Activated T-cell treated with anti-CD3 and anti-CD28 coated beads, Interleukin-2, amount 50 U/mL, for 1 hour (primary cell): ENCODE measurements around the gene POR.
"Not testable (repeated sequence)": the region's sequence is repeated elsewhere in the genome, so short reads cannot be mapped to it uniquely, and the experiment has no call there.

Experiments used
- DNase-seq: peaks from one replicate; pipeline ENCODE4 v3.0.0-alpha.2; 2020

POR gene

DNA sequence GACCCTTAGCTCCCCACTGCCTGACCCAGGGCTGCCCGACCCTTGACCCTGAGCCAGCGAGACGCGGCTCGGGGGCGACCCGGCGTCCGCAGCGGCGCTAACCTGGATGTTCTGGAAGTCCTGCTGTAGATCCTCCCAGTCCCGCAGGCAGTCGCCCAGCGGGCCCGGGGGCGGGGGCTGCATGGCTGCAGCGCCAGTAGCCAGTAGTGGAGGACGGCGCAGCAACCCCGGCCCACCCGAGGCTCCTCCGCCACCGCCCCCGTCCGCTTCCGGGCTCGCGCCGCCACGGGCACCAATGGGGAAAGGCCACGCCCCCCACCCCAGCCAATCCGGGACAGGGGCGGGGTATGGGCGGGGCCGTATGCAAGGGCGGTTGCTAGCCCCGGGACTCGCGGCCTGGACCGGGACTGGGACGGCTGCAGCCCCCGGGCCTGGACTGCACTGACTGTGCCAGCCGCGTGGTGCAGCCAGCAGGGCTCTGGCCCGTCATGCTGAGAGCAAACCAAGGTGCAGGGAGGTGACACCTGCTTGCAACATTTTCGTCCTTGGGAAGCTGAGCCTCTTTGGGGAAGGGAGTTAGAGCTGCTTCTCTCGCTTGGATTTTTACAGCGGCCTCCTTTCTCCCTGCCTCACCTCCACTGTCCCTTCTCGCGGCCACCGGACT is 79.6 kb downstream of the POR start, which contains the start of gene TMEM120A:
Gene TMEM120A (minus strand): TSS at position 208 of the 664 bp plus-strand sequence. CDS start 25 bp downstream, at position 183.
- DNase-seq: peak; percentile 93

DNA sequence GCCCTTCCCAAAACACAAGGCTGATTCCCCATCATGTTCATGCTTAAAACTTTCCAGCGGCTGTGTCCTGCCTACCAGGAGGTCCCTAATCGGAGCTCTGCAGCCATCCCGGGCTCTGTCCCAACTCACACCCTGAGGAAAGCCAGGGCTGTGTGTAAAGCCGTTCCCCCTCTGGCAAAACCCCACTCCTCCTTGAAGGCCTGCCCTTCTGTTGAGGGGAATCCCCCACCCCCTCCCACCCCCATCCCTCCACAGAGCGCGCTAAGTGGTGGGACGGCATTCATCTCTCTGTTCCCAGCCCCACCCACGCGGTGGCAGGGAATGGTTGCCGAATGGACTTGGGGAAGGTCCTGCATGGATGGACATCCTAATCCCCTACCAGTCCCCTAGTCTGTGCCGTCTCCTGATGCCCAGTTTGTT is 80.1 kb downstream of the POR start:
- DNase-seq: no peak

DNA sequence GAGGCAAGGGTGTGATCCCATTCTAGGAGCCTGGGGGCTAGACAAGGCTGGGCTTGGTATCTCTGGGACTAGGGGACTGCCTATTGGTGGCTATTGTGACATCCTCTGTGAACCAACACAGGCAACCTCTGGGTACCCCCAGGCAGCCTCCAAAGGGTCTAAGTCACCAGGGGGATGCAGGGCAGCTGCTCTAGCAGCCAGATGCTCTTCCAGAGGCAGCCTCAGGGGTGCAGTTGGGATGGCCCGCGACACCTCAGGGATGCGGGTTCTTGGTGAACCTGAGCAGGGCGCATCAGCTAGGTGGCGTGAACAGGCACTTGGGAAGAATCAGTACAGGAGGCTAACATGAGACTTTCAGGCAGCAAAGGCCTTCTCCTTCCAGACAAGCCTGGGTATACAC is 81.0 kb downstream of the POR start:
- DNase-seq: no peak

DNA sequence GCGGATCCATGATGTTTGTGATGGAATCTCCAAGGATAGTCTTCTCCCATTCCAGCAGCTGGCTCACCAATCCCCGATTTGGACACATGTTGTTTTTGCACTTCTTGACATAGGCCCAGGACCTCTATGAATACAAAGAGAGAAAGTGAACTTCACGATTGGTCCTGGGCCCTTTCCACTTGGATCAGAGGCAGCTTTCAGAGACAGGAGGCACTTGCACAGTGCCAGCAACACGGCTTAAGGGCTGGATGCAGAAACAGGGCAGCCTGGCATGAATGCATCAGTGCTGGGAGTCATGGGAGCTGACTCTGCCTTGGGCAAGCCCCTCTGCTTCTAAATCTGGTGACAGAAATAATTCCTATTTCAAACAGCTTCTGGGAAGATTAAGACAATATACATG is 81.5 kb downstream of the POR start:
- no peak for DNase-seq

DNA sequence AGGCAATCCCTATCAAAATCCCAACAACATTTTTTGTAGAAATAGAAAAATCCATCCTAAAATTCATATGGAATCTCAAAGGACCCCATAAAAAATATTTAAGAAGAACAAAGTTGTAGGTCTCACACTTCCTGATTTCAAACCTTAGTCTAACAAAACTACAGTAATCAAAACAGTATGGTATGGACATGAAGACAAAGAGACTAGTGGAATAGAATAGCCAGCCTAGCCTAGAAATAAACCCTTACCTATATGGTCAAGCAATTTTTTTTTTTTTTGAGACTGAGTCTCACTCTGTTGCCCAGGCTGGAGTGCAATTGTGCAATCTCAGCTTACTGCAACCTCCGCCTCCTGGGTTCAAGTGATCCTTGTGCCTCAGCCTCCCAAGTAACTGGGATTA is 83.1 kb downstream of the POR start:
- DNase-seq: no peak

DNA sequence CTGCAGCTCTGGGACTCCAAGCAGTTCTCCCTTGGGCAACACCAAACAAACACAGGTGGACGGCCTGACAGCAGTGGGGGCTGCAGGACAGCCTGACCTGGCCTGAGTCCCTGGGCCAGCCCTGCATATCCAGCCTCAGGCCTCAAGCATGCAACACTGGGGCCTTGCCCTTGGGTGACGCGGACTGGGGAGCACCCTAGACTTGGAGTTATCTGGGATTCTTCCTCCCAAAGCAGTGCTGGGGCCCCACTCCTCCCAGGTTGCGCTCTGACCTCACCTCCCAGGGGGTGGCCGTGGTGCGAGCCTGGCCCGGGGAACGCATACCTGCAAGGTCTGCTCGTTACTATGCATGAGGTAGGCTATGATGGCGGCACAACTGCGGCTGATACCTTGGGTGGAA is 85.6 kb downstream of the POR start:
- no peak for DNase-seq

DNA sequence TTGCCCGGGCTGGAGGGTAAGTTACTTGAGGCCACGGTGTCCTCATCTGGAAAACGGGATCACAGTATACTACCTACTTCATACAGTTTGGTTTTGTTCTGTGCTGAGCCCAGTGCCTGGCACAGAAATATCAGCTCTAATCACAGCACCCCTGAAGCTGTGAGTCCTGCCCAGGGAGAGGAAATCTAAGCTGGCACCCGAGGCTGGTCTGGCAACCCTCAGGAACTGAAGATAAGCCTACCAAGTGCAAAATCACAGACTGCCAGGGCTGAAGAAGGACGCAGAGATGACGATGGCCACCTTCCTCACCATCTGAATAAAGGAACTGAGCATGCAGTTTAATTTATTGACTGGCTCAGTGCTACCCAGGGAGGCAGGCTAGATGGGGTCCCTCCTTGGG is 87.2 kb downstream of the POR start:
- DNase-seq: no peak

DNA sequence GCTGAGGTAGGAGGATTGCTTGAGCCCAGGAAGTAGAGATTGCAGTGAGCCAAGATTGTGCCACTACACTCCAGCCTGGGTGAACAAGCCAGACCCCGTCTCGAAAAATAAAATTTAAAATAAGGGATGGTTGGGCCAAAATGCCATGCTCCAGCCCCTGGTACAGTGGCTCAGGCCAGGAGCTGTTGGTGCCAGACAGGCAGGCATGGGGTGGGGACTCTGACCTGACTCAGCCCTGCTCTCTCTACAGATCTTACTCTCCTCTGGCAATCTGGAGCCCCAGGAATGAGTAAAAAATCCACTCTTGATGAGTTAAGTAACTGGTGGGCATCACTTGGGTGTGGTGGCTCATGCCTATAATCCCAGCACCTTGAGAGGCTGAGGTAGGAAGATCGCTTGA is 87.9 kb downstream of the POR start:
- DNase-seq: no peak

DNA sequence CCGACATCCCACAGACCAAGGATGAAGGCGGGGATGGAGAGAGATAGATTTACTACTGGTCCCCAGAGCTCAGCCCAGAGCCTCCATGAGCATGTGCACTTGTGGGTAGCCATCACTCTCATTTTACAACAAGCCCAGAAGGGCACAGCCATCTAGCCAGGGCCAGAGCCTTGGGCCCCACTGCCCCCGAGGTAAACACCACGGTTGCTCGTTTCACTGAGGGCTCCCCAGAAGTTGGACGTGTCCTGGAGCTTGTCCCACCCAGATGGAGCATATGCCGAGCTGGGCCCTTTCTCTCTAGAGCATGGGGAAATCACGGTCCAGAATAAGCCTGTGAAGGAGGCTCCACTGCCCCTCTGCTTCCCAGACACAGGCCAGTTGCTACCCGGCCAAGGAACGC is 88.4 kb downstream of the POR start:
- DNase-seq: no peak

DNA sequence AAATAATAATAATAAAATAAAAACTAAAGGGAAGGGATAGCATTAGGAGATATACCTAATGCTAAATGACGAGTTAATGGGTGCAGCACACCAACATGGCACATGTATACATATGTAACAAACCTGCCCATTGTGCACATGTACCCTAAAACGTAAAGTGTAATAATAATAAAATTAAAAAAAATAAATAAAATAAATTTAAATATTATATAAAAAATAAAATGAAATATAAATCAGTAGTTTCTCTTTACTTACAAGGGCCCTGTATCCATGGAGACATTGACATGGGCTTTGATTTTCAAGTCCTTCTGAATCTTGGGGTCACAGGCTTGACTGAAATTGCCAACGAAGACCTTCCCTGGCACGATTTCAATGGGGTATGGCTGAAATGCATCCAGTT is 90.0 kb downstream of the POR start:
- DNase-seq: not testable (repeated sequence)

DNA sequence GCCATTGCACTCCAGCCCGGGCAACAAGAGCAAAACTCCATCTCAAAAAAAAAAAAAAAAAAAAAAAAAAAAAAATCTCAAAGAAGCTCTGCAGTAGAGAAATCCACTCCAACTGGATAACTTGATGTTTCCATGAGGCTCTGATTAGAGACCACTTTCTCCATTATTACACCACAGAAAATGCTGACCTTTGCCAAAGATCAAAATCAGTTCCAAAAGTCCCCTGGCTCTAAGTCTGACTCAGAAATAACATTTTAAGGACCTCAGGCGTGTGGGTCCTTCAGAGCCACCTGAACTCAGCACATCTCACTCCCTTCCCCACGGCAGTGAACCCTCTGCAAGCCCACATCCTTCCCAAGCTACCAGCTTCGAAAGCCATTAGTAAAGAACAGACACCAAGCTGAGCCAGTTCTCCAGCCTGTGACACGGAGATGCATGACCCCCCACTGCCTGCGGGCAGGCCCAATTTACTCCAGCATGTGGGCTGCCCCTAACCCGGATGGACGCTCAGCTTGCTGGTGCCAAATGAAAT is 93.3 kb downstream of the POR start:
- no peak for DNase-seq

DNA sequence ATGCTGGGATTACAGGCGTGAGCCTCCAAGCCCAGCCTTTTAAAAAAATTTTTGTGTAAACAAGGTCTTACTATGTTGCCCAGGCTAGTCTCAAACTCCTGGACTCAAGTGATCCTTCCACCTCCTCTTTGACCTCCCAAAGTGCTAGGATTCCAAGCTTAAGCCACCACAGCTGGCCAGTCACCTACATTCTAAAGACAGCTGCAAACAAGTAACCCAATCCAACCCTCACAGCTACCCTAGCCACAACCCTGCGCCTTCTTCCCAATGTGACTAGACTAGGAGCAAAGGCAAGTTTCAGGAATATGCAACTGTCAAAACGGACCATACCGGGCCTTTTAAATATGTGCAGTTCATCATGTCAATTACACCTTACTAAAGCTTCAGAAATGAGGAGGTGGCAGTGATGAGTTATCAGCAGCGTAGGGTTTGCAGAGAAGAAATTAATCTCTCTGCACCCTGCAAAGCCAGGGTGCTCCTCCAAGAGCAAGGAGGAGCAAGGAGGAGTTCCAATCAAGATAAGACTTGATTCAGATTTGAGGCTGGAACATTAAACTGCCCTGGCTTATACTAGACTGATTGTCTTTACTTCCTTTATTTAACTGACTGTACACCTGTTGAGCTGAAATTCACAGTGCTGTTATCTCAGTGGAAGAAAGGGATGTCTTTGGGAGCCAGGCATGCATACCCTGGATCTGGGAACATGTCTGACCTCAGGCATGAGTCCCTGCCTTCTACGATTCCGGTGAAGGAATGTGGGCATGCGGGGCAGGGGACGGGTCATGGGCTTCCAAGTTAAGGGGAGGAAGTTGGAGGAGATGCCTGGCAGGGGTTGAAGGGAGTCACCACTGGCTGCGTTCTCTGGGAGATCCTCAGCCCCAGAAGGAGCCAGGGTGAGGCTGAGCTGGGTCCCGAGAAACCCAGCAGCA is 95.0 kb downstream of the POR start:
- no peak for DNase-seq

DNA sequence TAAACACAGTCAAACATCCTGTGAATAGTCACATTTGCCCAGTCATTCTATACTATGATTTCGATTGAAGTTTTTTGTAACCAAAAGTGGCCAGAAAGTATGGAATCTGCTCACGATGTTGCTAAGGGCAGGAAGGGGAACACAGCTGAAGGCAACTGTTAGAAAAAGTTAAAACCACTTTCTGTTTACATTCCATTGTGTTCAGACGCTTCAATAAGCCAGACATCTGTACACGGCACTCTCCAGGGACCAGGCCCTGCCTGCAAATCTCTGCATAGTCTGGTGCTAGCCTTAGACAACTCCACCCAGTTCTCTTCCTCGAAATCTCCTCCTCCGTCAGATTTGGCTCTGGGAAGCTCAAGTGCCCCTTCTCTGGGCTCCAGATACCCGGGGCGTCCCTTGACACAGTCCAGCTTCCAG is 96.5 kb downstream of the POR start:
- DNase-seq: no peak

DNA sequence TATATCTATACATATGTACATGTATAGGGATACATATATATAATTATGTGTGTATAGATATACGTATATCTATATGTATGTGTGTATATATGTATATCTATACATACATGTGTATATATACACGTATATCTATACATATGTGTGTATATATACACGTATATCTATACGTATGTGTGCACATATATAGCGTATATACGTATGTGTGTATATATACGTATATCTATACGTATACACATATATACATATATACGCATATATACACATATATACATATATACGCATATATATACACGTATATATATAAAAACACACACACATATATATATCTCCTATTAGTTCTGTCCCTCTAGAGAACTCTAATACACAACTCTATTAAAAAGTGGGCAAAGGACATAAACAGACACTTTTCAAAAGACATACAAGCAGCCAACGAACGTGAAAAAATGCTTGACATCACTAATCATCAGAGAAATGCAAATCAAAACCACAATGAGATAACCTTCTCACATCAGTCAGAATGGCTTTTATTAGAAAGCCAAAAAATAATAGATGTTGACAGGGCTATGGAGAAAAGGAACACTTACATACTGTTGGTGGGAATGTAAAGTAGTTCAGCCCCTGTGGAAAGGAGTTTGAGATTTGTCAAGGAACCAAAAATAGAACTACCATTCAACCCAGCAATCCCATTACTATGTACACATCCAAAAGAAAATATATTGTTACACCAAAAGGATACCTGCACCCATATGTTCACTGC is 101.4 kb downstream of the POR start:
- no peak for DNase-seq

DNA sequence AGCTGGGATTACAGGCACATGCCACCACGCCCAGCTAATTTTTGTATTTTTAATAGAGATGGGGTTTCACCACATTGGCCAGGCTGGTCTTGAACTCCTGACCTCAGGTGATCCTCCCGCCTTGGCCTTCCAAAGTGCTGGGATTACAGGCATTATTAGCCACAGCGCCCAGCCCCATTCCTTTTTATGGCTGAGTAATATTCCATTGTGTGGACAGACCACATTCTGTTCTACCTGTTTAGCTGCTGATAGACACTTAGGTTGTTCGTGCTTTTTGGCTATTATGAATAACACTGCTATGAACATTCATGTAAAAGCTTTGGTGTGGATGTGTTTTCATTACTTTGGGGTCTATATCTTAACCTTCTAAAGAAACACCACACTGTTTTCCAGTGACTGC is 103.6 kb downstream of the POR start:
- not testable (repeated sequence) for DNase-seq

DNA sequence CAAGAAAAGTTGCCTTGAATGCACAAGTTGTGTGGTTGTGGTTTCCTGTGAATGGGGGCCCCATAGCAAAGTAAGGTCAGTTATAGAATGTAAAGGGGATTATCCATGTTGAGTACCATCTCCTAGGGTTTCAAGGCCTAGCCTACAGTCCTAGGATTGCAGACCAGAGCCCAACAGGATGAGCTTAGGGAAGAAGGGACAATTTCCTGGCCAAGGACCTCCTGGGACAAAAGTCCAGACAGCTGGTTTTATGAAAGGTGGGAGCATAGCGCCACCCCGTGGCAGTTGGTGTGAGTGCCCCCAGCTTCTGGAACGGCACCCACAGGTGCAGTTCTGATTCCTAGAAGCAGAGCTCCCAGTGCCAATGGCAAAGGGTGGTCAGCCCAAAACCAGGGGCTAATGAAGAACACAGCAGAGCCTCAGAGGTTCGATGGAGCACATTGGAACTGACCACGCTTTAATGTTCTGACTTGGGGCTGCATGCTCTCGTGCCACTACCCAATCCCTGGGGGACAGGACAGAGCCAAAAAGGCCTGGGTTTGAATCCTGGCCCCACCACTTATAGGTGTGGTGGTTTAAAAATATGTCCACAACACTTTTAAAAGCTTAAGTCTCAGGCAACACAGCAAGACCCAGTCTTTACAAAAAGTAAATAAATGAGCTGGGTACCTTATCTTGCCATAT is 105.2 kb downstream of the POR start:
- peak; percentile 77 for DNase-seq

DNA sequence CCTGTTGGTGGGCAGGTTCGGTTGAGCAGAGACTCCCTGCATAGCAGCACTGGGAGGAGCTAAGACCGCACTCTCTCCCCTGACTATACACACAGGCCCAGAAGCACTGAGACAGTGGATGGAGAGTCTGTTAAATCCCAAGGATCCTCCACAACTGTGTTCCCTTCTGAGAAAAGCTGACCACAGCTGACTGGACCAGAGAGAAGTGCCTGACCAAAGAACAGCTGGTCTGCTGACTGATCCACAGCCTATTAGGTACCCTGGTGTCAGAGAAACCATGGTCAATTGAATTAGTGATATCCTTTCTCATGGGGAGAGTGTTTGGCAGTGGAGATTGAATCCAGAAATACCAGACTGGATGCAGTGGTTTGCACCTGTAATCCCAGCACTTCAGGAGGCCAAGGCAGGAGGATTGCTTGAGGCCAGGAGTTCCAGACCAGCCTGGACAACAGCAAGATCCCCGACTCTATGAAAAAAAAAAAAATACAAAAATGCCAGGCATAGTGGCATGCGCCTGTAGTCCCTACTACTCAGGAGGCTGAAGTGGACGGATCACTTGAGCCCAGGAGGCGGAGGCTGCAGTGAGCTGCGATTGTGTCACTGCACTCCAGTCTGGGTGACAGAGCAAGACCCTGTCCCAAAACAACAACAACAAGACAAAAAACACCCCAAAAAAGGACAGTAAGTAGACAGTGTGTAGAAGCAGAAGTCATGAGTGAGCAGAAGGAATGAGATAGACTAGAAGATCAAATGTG is 107.2 kb downstream of the POR start:
- DNase-seq: no peak

DNA sequence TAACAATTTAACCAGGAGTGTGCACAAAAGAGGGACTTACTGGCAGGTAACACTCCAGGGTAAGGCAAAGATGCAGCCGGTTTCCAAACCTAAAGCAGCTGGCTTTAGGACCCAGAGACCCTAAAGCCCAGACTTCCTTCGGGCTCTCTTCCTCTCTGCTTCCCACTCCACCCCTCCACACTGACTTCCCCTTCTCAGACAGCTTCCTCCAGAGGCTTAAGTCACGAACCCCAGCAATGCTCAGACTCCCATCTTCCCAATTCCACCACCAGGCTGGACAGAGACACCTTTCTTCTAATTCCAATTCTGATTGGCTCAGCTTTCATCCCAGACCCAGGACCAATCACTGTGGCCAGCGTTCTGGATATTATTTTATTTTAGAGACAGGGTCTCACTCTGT is 108.0 kb downstream of the POR start:
- DNase-seq: no peak

DNA sequence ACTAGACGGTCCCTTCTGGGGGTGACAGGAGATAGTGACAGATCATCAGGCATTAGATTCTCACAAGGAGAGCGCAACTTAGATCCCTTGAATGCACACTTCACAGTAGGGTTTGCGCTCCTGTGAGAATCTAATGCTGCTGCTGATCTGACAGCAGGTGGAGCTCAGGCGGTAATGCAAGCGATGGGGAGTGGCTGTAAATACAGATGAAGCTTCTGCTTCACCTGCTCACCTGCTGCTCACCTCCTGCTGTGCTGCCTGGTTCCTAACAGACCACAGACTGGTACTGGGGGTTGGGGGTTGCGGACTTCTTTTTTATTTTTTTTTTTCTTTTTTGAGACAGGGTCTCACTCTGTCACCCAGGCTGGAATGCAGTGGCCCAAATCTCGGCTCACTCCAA is 114.7 kb downstream of the POR start:
- not testable (repeated sequence) for DNase-seq

DNA sequence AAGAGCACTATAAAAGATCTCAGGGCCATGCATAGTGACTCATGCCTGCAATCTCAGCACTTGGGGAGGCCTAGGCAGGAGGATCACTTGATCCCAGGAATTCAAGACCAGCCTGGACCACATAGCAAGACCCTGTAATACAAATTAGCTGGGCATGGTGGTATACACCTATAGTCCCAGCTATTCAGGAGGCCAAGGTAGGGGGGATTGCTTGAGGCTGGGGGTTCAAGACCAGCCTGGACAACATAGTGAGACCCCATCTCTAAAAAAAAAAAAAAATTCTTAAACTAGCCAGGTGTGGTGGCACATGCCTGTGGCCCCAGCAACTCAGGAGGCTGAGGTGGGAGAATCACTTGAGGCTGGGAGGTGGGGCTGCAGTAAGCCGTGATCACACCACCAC is 117.0 kb downstream of the POR start:
- DNase-seq: no peak
